Smooth muscle cell of the brain vasculature (primary cell): ENCODE data around the gene CD5L.

Experiments
- DNase-seq: peaks from one replicate; pipeline ENCODE4 v3.0.0-alpha.2; 2012; ENCODE audit warnings: low read depth, low spot score

Gene CD5L

DNA sequence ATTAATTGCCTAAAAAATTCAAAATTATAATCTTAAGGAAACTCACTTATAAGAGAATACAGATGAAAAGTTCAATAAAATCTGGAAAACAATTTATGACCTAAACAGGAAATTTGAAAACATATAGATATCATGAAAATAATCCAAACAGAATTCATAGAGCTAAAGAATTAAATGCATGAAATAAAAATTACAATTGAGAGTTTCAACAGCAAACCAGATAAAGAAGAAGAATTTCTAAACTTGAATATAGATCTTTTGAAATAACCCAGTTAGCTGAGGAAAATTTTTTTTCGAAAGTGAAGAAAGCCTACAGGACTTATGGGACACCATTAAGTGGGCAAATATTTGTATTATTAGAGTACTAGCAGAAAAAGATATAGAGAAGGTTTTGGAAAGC, 28.3 kb downstream of the CD5L start:
- DNase-seq: no peak

DNA sequence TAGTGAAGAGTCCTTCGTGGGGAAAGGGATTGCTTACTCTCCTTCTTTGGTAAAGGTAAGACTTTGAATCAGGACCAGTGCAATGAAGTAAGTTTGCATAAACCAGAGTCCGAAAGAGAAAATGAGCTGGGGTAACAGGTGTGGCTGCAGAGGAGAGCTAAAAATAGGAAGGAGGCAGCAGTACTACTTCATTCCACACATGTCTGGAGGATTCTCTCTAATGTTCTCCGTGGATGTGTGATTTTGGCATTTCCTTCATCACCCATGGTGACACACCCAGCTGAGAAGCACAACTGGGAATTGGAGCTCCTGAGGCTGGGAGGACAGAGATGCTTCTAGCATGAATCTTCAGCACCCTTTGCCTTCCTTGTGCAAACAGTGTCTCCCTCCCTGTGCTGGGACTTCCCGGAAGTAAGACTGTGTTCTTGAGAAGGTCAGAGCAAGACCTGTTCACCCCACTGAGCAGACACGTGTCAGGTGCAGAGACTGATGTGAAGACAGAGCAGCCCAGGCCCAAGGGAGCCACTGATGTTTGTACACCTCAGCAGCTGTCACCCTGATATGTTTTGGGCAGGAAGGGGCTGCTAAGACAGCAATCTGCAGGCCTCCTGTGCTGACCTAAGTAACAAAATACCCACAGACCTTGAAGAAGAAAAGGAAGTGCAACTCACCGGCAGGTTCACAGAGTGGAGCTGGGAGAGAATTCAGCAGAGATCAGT, 35.0 kb downstream of the CD5L start:
- no peak for DNase-seq

DNA sequence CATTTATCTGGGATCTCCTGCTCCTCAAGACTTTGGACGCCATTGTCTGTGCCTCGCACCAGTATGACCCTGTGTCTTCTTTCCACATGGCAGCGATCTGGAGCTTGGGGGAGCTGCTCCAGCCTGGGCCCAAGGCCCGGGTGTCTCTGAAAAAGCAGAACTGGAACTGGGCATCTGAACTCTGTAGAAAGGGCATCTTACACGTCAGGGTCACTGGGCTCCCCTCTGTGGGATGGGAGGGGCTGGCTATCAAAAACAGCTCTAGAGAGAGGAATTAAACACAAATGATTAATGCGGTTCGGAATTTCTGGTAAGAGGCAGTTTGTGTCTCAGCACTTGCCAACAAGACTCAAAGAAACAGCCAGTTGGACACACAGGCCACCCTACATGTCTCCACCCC, 37.8 kb downstream of the CD5L start:
- no peak for DNase-seq

DNA sequence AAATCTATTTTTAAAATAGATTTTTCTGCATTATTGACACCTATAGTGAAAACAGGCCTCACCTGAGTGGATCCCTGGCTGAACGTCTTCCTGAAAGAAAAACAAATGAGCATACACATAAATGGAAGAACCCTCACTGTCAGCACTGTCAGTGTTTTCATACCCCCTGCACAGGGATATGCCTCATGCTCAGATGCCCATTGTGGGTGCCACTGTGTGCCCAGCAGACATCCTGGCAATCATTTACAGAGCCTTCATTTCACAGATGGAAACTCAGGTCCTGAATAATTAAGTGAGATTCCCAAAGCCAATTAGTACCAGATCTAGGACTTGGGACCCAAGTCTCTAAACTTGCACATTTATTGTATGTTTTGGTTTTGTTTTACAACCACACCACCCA, 41.6 kb downstream of the CD5L start:
- no peak for DNase-seq

DNA sequence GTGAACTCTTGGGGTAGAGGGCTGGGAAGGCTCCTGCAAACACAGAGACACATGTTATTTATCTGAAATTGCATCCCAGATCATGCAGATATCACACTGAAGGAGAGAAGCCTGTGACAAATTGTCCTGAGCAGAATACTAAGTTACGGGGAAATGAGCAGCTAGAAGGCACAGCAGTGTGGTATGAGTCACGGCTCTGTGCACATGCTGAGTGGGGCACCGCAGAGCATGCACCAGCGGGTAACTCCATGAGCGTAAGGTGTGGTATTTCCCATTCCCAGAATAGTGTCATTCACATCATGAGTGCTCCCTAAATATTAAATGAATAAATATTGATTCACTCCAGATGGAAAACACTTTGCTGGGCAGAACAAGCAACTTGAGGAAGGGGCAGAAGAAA, 43.4 kb downstream of the CD5L start:
- DNase-seq: no peak

DNA sequence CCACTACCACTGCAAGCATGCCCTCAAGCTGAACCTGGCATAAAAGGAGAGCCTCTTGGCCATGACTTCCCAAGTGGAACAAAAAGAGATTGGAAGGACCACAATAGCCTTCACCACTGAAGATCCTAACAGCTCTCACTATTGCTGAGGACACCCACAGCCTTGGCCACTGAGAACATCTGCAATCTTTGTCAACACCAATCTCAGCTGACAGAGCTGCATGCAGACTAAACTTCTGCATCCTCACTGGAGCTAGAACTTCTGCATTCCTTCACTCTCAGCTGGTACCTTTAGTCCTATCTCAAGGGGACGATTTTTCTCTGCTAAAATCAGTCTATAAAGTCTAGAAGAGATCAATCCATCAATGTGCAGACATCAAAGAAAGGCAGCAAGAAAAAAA, 56.4 kb downstream of the CD5L start:
- no peak for DNase-seq

DNA sequence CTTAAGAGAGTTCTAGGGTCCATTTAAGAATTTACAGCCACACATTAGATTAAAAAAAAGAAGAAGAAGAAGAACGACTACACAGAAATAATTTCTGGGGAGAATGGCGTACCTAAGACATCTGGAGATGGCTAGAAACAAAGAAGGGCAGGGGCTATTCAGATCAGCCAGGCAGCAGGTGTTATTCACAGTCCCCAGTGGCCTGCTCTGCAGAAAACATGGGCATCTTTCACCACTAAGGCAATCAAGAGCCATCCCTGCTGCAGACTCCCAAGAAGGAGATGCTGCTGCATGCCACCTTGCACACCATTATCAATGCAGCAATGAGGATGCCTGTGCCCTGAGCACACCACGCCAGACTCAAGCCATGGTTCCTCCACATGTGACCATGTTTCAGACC, 56.8 kb downstream of the CD5L start:
- DNase-seq: no peak

DNA sequence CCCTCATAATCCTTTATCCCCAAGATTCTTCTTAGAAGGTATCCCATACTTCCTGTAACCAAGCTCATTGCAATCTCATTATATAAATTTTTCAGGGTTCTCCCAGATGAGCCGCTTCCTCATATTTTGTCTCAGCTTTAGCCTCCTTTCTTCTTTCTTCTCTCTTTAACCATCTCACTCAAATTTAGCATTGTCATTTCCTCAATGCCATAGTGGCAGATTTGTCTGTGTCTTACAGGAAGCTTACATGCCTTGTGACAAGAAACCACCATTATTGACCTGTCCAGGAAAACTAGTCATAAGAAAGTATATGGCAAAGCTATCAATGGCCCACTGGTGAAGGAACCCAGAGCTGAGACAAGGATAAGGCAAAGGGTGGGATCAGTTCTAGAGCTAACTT, 58.7 kb downstream of the CD5L start:
- no peak for DNase-seq

DNA sequence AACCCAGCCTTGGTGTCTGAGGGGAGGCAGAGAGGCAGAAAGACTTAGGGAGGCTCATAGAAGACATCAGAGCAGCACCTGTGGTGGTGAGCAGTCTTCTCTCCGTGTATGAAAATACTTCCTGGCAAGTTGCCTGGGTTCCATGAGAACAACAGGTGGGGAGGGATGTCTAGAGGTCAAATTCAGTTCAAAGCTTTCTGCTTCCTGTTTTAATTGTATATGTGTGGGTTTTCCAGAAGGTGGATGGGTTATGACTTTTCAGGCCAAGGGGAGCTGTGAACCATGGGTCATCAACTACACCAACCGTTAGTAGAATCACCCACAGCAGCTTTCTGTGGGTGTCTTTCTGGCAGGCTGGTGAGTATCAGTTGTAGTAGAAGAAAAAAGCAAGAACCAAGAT, 60.6 kb downstream of the CD5L start:
- DNase-seq: no peak
